SK-MEL-5 (cell line): ENCODE results near the gene FAM222A. TPM values are rescaled to one million over a fixed set of nuclear protein-coding genes. Genes with fewer than 3 reads are reported as not detected.

ENCODE experiments used
- DNase-seq: peaks from one replicate; pipeline ENCODE4 v3.0.0-alpha.2; 2016; ENCODE audit warnings: low read depth, low spot score
- in situ Hi-C: cut with HindIII; loops from 2 replicates; pipeline ENCODE4 v1.10.0; 2016; ENCODE audit warnings: low sequenced_read_pairs, high pct_unique_total_duplicates, low pct_unique_long_range_greater_than_20kb
- total RNA-seq: library from RNA; depleted of rRNA; stranded (reverse); fragments of >200 nt; shearing (Covaris generic); gene quantifications from 2 replicates; pipeline ENCODE4 v1.2.3, GENCODE V29; 2014

The FAM222A gene
- total RNA-seq, 1 experiment from 2014 or later, result 8.9 TPM

DNA sequence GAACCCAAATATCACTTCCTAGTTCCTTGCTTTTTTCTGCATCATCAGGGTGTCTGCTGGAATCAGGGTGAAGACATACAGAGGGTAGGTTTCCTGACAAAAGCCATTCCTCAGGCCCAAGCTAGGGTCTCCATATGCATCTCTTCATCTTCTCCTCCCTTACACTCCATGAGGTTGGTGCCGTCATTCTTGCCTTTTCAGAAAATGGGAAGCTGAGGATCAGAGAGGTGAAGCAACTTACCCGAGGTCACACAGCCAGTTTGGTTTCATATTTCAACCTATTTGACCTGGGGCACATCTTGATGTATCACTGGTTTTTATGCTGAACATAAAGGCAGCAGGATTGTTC lies 7.3 kb upstream of the FAM222A start:
- in situ Hi-C loops, result no loop called here
- DNase-seq, result no peak

DNA sequence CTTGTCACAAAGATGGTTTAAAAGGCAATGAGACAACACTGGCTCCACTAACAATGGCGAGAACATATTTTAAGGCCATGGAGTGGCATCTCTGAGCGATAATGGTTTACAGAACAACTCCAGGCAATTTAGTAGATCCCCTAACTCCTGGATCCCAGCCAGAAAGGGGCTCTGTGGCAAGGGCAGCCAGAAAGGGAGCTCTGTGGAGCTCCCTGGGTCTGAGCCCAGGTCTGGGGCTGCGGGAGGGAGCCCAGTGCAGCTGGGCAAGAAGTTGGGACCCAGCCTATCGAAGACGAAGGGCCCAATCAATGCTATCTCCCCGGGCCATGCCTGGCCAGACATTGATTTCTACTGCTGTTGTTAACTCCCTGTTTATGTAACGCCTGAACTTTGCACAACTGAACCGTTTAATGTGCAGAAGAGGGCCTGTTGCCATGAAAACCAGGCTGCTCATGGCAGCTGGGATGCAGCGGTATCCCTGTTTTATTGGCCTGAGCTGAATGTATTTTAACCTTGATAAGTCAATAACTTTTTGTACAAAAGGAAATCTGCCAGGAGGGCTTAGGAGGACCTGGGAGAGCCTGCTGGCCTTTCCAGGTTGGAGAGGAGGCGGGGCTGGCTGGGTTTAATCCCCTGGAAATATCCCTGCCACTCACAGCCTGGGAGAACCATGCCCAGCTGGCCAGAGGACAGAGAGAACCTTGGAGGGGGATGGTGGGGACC lies 6.7 kb upstream of the FAM222A start:
- DNase-seq, result no peak
- in situ Hi-C loops, result no loop called here

DNA sequence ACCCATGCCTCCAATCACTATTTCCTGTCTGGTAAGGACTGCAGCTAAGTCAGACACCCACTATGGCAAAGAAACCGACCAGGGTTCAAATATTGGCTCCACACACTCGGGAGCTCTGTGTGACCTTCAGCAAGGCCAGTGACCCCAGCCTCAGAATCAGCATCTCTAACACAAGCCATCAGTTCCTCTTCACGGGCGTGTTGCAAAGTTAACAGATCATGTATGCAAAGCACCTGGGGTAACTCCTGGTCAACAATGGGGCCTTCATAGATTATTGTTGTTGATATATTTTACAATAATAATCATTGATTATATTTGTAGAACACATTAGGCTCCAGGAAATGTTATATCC lies 6.2 kb upstream of the FAM222A start:
- no peak for DNase-seq
- in situ Hi-C loops, result no loop called here

DNA sequence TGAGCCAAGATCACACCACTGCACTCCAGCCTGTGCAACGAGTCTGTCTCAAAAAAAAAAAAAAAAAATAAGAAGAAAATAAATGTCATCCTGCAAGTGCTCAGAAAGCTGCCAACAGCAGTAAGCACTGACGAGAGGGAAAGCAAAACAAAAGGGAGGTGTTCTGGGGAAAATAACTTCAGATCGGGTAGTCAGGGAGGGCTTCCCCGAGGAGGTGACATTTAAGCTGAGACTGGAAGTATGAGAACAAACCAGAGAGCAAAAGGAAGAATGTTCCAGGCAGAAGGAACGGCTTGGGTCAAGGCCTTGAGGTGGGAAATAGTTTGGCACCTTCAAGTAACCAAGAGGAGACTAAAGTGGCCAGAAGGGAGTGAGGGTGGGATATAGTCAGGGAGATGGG lies 4.7 kb upstream of the FAM222A start:
- in situ Hi-C loops, result no loop called here
- DNase-seq, result no peak

DNA sequence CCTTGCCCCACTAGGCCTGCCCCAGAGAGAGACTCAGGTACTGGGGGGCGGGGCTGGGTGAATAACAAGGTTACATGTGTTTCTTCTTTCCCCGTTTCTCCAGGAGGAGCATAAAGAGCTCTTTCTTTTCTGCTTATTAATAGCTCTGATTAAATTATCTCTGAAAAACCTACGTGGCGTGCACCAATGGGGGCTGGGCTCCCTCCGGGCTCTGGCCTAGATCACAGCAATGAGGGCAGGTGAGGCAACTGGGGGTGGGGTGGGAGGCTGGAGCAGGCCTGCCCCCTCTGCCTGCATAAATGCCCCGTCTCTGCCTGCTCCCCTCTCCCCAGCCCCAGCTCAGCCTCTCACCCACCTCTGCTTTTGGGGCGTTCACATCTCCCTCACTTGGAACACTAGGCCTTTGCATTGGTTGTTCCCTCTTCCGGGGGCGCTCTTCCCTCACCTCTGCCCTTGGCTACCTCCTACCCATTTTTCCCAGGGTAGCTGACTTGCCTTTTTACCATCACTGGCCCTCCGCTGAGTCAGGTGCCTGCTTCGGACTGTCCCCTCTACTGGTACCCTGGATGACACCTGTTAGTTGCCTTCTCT lies 4.1 kb upstream of the FAM222A start:
- DNase-seq, result peak; percentile 80
- in situ Hi-C loops, result no loop called here

DNA sequence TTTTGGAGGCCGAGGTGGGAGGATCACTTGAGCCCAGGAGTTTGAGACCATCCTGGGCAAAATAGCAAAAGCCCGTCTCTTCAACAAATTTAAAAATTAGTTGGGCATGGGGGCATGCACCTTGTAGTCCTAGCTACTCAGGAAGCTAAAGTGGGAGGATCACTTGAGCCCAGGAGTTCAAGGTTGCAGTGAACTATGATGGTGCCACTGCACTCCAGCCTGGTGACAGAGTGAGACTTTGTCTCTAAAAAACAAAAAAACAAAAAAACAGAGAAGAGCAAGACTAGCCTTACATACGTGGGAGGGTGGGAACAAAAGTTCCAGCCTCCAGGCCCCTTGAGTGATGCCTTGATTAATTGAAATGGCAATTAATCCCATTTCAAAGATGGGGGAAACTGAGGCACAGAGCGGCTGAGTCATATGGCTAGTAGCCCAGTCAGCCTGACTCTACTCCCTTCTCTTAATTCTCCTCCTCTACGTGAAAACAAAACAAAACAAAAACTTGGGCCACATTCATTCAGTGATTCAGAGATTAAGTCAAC lies 3.3 kb upstream of the FAM222A start:
- no peak for DNase-seq
- in situ Hi-C loops, result no loop called here

DNA sequence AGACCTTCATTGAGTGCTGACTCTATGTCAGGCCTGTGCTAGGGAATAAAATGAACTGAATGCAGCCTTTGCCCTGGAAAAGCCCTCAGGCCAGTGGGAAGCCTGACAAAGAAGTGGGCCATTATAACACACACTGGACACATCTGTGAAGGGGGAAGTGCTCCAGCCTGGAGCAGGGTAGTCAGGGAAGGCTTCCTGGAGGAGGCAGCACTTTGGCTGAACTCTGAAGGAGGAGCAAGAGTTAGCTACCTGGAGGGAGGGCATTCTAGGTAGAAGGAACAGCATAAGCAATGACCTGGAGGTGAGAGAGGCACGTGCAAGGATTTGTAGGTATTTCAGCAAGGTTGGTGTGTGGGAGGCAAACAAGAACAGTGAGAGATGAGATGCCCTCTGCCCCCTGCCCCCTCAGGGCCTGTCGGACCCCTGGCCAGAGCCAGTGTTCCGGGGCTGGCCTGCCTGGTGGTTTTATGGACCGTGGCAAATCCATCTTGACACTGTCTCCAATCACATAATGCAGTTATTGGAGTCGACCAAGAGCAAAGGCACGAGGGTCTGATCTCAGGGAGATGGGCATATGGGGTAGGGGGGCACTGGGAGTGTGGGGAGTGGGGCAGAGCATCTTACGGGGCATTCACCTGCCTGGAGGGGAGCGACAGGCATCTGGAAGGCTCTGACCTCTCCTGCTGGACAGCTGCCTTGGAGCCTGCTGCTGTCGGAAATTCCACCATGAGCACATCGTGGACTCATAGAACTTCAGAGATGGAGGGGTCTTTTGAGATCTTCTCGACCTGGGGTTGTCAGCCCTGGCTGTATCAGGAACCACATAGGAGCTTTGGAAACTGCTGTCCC lies 2.7 kb upstream of the FAM222A start:
- DNase-seq, result peak; percentile 97
- in situ Hi-C loops, result no loop called here

DNA sequence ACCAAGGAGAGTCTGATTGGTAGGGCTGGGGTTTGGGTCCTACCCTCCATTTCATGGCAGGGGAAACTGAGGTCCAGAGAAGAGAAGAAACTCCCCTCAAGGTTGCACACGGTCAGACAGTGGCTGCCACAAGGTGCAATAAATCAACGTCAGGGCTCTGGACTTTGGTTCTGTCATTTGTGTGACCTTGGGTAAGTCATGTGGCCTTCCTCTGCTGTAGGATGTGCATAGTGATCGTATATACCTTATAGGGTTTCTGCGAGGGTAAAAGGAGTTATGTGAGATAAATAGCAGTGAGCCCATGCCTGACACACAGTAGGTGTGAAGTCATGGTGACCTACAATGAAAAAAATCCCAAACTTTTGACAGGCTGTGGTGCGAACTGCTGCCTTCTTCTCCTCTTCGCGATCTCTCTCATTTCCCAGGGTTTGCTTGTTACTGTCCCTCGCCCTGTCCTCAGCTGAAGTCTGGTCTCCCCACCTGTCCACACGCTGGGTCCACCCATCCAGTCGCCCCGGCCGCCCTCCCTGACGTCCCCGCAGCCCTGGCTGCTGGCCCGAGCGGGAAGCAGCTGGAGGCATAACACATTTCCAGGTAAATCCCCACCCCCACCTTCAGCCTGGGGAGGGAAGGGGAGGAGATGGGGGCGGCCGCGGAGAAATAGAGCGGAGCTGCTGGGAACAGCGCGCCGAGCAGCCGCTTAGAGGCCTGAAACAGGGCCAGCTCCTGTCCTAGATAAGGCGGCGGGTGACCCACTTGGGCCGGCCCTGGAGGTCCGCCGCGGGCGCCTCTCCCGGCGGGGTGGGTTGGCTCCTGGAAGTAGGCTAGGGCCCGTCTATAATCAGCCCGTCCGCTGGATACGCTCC lies 1.8 kb upstream of the FAM222A start:
- in situ Hi-C loops, result no loop called here
- no peak for DNase-seq

DNA sequence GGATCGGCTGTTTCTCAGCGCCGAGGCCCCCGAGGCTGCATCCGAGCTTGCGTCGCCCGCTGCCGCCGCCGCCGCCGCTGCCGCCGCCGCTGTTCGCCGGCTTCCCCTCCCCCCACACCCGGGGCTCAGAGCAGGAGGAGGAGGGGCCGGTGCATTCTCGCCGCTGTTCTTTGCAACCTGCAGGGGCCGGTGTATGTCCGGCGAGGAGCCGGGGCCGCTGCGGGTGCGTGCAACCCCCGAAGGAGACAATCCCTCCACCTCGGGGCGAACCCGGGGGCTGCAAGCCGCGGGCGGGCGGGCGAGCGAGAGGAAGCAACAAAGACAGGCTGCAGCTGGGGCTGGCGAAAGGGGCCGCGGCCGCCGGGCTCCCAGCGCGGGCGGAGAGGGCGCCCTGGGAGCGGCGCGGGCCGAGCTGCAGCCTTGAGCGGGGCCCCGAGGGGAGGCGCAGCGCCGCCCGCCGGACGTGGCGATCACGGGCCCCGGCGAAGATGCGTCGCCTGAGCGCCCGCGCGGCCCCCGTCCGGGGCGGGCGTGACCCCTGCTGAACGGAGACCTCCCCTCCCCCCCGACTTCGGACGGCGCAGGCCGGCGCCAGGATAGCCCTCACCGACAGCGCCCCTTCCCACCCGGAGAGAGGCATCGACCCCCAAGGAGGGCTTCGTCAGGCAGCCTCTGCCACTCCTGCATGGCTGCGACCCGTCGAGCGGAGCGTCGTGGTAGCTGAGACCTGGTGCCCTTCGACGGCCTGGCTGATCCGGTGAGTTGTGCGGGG lies 702 bp downstream of the FAM222A start:
- in situ Hi-C loops, result no loop called here
- DNase-seq, result peak; percentile 71

DNA sequence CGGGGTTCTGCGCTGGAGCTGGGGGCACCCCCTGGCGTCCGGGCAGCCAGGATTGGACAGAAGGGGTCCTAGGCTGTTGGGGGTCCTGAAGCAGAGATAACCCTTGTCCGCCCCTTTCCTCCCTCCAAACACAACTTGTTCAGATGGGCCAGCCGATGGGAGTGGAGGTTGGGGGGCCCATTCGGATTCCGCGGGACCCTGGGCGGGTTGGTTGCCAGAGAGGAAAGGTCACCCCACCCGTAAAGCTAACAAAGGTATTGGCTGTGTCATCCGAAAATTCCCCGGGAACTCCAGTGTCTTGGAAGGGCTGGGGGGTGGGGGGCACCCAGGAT lies 1.3 kb downstream of the FAM222A start:
- in situ Hi-C loops, result no loop called here

DNA sequence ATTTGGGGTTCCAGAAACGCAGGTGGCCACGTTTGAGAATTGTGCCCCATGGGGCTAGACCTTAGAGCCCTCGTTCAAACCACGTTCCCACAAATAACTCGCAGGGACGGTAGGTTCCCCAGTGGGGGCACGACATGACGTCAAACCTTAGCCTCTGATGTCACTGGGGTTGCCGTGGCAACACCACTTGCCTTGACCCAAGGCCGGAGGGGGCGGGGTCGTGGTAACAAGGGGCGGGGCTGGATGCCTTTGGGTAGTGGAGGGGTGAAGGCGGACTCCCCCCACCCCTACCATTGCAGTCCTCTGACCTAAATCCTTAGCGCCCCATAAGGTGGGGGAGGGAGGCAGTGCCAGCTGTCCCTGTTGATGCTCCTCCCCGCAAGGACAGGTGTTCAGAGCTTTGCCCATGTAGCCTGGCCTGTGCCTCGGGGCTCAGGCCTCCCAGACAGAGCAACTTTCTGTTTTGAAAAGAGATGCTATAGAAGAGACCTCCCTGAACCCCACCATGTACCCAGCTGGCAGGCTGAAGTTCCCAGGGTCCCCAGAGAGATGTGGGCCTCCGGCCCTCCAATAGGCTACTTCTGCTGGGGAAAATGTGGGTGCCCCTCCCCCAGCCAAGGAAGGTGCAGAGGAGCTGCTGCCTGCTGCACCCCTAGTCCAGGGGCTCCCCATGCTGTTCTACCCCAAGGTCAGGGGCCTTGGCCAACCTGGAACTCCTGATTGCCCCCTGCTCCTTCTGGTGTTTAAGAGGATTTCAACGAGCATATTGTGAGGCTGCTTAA lies 1.9 kb downstream of the FAM222A start:
- in situ Hi-C loops, result no loop called here
- DNase-seq, result peak; percentile 32

More for the DNA sequence above, 1.3 kb downstream of the FAM222A start:
- no peak for DNase-seq

DNA sequence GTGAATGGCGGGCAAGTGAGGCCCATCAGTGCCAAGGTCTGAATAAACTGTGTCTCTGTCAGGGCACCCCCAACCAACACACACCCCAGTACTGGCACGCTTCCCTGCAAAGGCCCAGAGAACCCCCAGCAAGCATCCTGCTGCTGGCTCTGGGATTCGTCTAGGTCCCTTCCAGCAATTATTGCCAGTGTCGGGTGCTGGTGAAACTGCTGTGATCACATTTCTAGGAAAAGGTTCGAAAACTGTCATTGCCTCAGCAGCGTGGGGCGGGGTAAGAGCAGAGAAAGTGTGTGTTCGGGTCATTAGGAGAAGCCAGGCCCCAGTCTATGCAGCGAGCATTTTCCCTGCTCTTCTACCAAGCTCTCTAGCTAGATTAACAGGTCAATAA lies 2.5 kb downstream of the FAM222A start:
- no peak for DNase-seq
- in situ Hi-C loops, result no loop called here

DNA sequence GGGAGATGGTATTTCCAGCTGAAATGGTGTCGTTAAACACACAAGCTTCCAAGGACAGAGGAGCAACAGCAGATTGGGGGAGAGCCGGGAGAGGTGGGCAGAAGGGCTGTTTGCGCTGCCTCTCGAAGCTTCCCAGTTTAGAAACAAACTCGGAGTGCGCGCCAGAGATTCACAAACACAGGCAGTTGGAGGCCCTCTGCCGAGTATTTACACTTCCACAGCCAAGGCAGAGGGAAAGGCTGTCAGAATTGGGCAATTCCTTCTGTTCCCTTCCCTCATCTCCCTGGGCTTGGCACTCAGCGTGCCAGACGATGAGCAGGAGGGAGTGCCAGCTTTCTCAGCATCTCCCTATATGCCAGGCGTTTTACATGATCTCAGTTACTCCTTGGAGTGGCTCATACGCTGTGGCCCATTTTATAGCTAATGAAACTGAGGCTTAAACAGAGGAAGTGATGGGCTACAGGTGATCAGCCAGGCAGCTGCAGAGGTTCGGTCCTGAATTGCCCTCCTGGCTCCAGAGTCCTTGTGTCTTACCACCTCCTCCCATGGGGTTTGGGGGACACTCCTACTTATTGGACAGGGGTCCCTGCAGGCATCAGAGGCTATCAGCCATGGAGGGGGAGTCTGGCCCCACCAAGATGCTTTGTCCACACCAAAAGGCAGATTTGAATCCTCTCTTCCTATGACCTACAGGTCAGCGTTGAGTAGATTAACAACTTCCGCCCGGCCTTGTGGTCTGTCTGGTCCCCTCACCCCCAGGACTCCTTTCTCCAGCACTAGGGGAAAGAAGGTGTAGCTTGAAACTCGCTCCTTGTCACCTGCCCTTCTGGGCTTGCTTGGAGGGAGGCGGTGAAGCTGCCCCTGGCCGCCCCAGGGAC lies 3.1 kb downstream of the FAM222A start:
- no peak for DNase-seq
- in situ Hi-C loops, result no loop called here

DNA sequence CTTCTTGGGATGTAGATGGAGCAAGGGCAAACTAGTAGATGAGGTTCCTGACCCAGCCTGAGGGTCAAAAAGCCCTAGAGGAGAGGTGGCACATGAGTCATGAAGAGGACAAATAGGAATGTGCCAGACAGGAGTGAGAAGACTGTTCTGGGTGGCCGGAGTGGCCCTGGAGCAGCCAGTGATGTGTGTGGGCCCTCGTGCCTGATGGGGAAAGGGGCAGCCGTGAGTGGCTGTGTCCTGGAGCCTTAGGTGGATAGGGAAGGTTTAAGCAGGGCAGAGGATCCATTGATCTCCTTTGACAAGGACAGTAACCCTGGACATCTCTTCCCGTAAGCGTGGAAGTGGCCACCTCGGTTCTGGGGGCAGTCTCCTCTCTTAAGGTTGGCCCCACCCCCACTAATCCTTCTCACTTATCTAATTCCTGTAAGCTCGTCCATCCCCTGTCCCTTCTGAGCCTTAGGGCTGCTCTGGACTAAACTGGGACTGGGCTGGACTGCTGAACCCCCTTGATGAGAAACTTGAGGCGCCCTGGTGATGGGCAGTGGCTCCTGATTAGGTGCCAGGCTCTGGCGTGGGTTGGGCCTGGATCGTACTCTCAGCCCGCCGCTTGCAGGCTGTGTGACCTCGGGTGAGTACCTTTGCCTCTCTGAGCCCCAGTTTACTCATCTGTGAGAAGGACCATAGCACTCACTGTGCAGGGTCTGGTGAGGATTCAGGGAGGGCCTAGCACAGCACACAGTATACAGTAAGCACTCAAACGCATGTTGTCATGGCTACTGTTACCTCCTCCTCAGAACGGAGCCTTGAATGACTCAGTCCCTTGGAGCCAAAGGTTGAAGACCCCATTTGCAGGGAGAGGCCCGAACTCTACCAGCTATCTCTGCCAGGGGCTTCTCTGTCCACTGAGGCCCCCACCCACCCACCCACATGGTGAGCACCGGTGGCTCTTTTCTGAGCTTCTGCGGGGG lies 4.0 kb downstream of the FAM222A start:
- DNase-seq, result no peak
- in situ Hi-C loops, result no loop called here

DNA sequence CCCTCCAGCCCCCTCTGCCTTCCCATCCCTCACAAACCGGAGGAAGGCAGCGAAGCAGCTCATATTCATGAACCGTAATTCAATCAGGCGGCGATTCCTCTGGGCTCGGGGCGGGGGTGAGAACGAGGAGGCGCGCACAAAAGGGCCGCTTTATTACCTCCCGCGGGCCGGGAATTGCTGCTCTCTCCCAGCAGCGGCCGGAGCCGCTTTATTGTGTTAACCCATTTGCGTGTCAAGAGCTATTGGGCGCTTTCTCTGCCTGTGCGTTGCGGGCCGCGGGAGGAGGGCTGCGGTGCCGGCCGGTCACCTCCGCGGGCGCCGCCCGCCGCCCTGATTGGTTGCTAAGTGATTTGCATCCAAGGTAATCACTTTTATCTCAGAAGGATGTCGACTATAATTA lies 4.8 kb downstream of the FAM222A start:
- in situ Hi-C loops, result no loop called here
- no peak for DNase-seq
